GM19240 (cell line): ENCODE measurements around the gene LLGL2.

Experiments
- DNase-seq: peaks from one replicate; pipeline ENCODE4 v3.0.0; 2011; ENCODE audit warnings: low spot score; ENCODE audit not compliant: insufficient read length

The LLGL2 gene

DNA sequence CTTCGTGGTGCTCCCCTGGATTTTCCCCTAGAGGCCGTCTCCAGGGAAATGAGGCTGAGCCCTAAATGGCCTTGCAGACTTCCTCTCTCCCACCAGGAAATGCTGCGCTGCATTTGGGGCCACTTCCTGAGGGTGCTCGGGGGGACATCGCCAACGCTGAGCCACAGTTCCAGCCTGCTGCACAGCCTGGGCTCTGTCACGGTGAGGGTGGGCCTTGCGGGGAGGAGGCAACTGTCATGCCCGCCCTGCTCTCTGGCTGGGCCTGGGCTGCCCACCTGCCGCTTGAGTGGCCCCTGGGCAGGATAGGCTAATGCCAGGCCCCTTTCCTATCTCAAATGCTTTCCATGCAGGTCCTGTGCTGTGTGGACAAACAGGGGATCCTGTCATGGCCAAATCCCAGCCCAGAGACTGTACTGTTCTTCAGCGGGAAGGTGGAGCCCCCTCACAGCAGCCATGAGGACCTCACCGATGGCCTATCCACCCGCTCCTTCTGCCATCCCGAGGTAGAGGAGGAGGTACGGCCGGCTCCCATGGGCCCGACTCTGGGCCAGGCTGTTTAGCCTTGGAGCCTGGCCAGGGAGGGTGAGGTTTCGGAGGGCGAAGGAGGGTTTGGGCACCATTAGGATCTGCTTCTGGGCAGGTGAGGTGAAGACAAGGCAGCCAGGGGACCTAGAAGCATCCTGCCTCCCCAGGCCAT is 34.4 kb upstream of the LLGL2 start:
- DNase-seq = no peak

GRCh38 chr17:75491680-75492079 is 33.8 kb upstream of the LLGL2 start:
- DNase-seq = no peak

GRCh38 chr17:75492555-75493168 is 32.8 kb upstream of the LLGL2 start:
- DNase-seq = no peak

DNA sequence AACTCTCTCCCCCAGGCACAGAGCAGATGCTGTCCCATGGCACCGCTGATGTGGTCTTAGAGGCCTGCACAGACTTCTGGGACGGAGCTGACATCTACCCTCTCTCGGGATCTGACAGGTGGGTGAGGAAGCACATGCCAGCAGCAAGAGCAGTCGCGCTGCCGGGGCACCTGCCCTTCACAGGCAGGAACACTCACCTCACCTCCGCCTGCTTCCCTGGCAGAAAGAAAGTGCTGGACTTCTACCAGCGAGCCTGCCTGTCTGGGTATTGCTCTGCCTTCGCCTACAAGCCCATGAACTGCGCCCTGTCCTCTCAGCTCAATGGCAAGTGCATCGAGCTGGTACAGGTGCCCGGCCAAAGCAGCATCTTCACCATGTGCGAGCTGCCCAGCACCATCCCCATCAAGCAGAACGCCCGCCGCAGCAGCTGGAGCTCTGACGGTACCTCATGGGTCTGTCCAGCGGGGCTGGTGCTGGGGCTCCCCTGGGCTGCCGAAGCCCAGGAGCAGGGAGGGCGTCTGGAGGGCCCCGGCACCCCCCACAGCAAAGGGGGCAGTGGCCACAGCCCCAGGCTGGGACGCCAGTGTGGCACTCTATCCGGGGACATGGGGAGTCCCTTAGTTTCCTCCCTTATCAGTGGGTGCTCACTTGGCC is 31.9 kb upstream of the LLGL2 start:
- DNase-seq = no peak

DNA sequence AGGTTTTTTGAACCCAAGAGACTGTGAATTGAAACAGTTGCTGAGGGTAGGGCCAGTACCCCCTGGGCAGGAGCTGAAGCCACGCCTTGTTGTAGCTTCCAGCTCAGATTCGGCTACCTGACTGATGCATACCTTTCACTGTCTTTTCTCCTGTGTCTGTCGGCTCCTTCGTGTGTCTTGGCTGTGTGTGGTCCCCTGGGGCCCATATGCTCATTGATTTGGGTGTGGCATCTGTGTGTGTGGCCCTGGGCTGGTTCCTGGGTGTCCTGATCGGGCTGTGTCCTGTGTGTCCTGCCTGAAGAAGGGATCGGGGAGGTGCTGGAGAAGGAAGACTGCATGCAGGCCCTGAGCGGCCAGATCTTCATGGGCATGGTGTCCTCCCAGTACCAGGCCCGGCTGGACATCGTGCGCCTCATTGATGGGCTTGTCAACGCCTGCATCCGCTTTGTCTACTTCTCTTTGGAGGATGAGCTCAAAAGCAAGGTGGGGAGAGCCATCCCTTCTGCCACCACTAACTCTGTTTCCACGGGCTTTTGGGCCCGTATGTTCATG is 31.1 kb upstream of the LLGL2 start:
- no peak for DNase-seq

DNA sequence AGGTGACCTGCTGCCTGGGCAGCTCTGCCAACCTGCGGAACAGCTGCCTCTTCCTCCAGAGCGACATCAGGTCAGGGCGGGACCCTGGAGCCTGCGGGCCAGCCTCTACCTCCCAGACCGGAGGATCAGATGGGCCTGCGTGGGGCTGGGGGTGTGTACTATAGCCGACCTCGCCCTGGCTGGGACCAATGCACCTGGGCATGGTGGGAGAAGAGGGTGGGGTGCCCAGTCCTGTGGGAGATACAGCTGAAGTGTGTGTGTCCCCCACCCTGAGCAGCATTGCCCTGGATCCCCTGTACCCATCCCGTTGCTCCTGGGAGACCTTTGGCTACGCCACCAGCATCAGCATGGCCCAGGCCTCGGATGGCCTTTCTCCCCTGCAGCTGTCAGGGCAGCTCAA is 29.5 kb upstream of the LLGL2 start:
- DNase-seq = no peak

DNA sequence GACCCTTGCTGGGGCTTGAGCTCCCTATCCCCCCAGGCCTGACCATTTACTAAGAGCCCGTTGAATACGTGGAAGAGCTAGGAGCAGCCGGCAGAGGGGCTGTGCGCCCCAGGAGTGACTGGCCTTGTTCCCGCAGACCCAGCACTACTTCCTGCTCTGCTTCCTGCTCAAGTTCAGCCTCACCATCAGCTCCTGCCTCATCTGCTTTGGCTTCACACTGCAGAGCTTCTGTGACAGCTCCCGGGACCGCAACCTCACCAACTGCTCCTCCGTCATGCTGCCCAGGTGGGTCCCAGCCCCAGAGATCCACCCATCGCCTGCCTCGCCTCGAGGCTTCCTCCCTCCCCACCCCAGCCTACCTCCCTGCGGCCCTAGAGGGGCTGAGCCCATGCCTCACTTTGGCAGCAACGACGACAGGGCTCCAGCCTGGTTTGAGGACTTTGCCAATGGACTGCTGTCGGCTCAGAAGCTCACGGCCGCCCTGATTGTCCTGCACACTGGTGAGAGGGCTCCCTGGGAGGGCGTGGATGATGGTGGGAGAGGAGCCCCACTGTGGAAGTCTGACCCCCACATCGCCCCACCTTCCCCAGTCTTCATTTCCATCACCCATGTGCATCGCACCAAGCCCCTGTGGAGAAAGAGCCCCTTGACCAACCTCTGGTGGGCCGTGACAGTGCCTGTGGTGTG is 27.3 kb upstream of the LLGL2 start:
- DNase-seq = no peak

DNA sequence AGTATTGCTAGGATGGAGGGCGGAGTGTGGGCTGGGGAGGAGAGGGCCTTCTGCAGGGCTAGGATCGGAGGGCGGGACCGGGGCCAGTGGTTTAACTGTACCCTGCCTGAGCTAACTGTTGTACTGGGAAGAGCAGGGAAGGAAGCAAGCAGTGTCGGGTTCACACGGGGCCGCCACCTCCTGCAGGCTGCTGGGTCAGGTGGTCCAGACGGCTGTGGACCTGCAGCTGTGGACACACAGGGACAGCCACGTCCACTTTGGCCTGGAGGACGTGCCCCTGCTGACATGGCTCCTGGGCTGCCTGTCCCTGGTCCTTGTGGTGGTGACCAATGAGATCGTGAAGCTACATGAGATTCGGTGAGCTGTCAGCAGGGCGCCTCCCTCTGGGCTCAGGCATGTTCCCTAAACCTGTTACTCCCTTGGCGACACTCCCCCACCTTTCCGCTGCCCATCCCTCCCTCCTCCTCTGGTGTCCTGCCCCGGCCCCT is 26.7 kb upstream of the LLGL2 start:
- DNase-seq = no peak

- DNase-seq = no peak
These were observed 26.0 kb upstream of the LLGL2 start for GRCh38 chr17:75499313-75500022.

- no peak for DNase-seq
These were observed 24.9 kb upstream of the LLGL2 start for GRCh38 chr17:75500419-75501216.

DNA sequence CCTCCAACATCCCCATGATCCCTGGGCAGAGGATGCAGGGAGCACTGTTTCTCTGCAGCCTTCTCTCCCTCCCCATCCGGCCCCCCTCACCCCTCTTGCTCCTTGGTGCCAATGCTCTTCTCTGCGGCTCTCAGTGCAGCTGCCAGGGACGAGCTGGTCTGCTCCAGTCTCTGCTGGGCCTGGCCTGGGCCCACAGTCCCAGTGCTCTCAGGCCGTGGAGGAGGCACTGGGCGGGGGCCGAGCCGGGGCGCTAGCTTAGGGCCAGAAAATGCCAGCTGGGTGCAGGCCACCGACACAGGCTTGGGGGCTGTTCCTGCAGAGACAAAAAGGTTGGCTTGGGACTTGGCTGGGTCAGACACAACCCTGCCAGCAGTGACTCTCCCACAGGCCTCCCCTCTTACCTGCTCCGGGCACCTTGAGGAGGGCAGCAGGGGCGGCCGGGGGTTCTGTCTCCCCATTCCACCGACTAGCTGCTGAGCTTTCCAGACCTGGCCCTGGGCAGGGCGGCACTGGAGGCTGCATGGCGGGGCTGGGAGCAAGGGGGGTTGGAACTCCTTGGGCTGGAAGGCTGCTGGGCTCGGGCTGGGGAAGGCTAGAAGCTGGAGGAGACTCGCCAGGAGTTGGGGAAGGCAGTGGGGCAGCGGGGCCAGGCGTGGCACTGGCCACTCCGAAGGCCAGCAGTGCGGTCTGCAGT is 24.0 kb upstream of the LLGL2 start:
- no peak for DNase-seq

DNA sequence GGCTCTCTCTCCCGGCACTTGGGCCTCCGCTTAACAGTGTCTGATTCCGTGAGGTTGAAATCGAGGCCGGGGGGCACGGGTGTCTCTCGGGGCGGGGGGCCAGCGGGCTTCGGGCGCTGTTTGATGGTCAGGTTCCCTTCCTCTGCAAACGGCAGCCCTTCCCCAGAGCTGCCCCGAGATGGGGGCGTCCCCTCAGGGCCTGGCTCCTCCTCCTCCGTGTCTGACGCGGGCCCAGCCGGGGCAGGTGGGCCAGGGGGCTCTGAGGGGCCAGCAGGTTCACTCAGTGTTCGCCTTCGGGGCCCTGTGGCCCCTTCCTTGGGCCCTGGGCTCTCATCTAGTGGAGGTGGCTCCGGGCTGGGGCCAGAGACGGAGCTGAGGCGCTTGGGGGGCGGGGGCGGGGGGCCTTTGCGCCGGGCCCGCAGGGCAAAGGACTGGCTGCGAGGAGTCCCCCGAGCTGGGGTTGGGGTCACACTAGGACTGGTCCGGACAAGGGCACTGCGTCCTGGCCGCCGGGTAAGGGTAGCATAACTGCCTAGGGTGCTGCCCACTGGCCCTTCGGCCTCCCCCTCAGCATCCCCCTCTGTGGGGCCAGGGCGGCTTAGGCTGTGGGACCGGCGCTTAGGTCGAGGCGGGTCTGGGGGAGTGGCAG is 23.3 kb upstream of the LLGL2 start:
- DNase-seq = no peak

GRCh38 chr17:75502721-75503329 is 22.7 kb upstream of the LLGL2 start:
- no peak for DNase-seq

DNA sequence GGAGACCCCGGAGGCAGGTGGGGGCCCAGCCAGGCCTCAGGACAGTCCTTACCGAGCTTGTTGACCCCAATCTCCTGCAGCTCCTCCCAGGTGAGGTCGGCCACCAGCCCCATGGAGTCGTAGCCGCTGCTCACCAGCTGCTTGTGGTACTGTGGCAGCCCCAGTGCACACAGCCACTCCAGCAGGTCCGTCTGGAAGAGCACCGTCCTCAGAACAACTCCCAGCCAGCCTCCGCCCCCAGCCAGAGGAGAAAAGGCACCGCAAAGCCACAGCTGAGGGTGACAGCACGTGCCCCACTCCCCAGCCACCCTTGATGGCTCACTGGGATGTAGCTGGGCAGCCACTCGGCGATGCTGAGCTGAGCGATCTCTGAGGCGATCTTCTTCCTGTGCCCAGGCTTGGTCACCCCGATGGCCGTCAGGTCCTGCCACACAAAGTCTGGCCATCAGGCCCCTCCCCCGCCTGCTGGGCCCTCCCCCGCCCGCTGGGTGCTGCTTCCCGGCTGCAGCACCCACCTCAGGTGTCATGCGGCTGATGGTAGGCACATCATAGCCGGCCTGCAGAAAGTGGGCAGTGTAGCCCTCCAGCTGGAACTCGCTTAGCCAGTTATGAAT is 22.1 kb upstream of the LLGL2 start:
- DNase-seq = no peak

DNA sequence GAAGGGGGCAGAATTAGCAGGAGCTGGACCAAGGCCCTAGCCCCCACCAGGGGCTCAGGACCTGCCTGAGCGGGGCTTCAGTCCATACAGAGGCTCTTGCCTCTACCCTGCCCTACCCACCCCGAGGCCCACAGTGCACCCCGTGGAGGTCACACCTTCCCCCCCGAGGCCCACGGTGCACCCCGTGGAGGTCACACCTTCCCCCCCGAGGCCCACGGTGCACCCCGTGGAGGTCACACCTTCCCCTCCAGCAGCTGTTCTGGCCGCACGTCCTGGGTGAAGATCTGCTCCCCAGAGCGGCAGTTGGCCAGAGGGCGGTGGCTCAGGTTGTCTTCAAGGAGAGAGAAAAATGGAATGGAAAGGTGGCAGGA is 21.5 kb upstream of the LLGL2 start:
- DNase-seq = no peak

GRCh38 chr17:75504347-75505151 is 20.9 kb upstream of the LLGL2 start:
- peak; percentile 64 for DNase-seq

- DNase-seq = no peak
These were observed 20.4 kb upstream of the LLGL2 start for GRCh38 chr17:75505152-75505409.

DNA sequence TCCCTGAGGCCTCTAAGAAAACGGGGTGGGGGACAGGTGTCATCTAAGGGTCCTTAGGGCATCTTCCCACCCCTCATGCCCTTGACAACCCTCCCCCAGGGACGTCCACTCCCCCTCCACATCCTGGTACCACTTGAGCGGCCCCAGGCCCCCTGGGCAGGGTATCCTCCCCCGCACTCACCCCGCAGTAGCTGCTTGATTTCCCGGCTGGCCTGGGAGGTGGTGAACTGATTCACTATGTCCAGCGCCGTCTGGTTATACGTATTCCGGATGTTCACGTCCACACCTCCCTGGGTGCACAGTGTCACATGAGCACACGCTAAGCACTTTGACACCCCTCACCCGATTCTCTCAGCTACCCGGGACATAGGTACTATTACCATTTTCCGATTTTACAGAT is 19.9 kb upstream of the LLGL2 start:
- DNase-seq = no peak
